ENCODE results near the gene CTXN1.

The CTXN1 gene

GRCh38 chr19:7874897-7875273 lies 51.0 kb downstream of the CTXN1 start:
- Histone ChIP-seq H3K27me3 (ENCODE audit: low read length) (no peaks in the 10 kb centered on the region), H3K79me2 (ENCODE audit: insufficient read depth, low read length) (no peaks in the 10 kb centered on the region), H4K20me1 (ENCODE audit: low read depth, low read length) (no peaks in the 10 kb centered on the region), H3F3A (ENCODE audit: insufficient read depth) (peaks cover 11% of the 10 kb centered on the region), H2AFZ (ENCODE audit: low read depth, low read length, severe bottlenecking) (no peak overlapping the region), H3K9me2 (replicated peaks; ENCODE audit: insufficient read depth, low read length) (no peaks in the 10 kb centered on the region), H3K27ac (ENCODE audit: low read depth, low read length) (no peak overlapping the region), H3K9me3 (ENCODE audit: insufficient read depth, low read length) (no peaks in the 10 kb centered on the region), H3K36me3 (ENCODE audit: low read length) (no peaks in the 10 kb centered on the region), H3K4me3 (ENCODE audit: insufficient read depth, low read length, poor library complexity, severe bottlenecking) (no peak overlapping the region), H3K4me2 (ENCODE audit: low read depth, low read length, poor library complexity, severe bottlenecking) (no peak overlapping the region), H3K9ac (ENCODE audit: low read length) (no peak overlapping the region)
- no peak for TF ChIP-seq CTCF (IDR thresholded peaks at IDR 0.05; ENCODE audit: insufficient read depth, low read length, poor library complexity, severe bottlenecking)
- no peak for TF ChIP-seq EZH2phosphoT487 (conservative IDR thresholded peaks at IDR 0.05; ENCODE audit: low read length)
